HG03439 (cell line): ENCODE results near the gene LDLRAD2.
"Not testable (repeated sequence)": the region's sequence is repeated elsewhere in the genome, so short reads cannot be mapped to it uniquely, and the experiment has no call there.

Source experiments
- ATAC-seq: cut with Tn5 transposase; IDR thresholded peaks from one replicate; pipeline ENCODE4 v1.9.1; 2021; ENCODE audit warnings: mild to moderate bottlenecking, moderate library complexity; ENCODE audit not compliant: unreplicated experiment

LDLRAD2 gene

GRCh38 chr1:21823206-21823979 is 11.3 kb downstream of the LDLRAD2 start:
- ATAC-seq = no peak

GRCh38 chr1:21823980-21824702 is 12.1 kb downstream of the LDLRAD2 start:
- ATAC-seq = no peak

- ATAC-seq = no peak
Observed at GRCh38 chr1:21824926-21825325, 12.9 kb downstream of the LDLRAD2 start.

GRCh38 chr1:21825393-21825792 is 13.3 kb downstream of the LDLRAD2 start:
- ATAC-seq = no peak

- not testable (repeated sequence) for ATAC-seq
Observed at GRCh38 chr1:21826694-21827093, 14.6 kb downstream of the LDLRAD2 start.

GRCh38 chr1:21827141-21827679 is 15.1 kb downstream of the LDLRAD2 start:
- no peak for ATAC-seq

GRCh38 chr1:21828075-21828474 is 16.0 kb downstream of the LDLRAD2 start:
- no peak for ATAC-seq

GRCh38 chr1:21828506-21829210 is 16.6 kb downstream of the LDLRAD2 start:
- no peak for ATAC-seq

- no peak for ATAC-seq
Observed at GRCh38 chr1:21829294-21829693, 17.2 kb downstream of the LDLRAD2 start.

GRCh38 chr1:21830792-21831453 is 18.9 kb downstream of the LDLRAD2 start:
- ATAC-seq = no peak

GRCh38 chr1:21831454-21831970 is 19.4 kb downstream of the LDLRAD2 start:
- no peak for ATAC-seq

GRCh38 chr1:21833392-21833976 is 21.4 kb downstream of the LDLRAD2 start:
- ATAC-seq = no peak

- no peak for ATAC-seq
Observed at GRCh38 chr1:21834094-21834493, 22.0 kb downstream of the LDLRAD2 start.

- no peak for ATAC-seq
Observed at GRCh38 chr1:21834666-21835065, 22.6 kb downstream of the LDLRAD2 start.

GRCh38 chr1:21836010-21836409 is 23.9 kb downstream of the LDLRAD2 start:
- no peak for ATAC-seq

- ATAC-seq = no peak
Observed at GRCh38 chr1:21836729-21837128, 24.7 kb downstream of the LDLRAD2 start.

- no peak for ATAC-seq
Observed at GRCh38 chr1:21837476-21837875, 25.4 kb downstream of the LDLRAD2 start.

- no peak for ATAC-seq
Observed at GRCh38 chr1:21838359-21839157, 26.5 kb downstream of the LDLRAD2 start.

- no peak for ATAC-seq
Observed at GRCh38 chr1:21839337-21840037, 27.4 kb downstream of the LDLRAD2 start.
